GM13977 (cell line): ENCODE measurements around the gene ILF3.
"Not testable (repeated sequence)": the region's sequence is repeated elsewhere in the genome, so short reads cannot be mapped to it uniquely, and the experiment has no call there.

Experiments used
- DNase-seq: peaks from one replicate; pipeline ENCODE4 v3.0.0; 2012; ENCODE audit warnings: low spot score
- in situ Hi-C: fragments of 300-500 bp; cut with MboI; formaldehyde crosslinking; loops from one replicate; pipeline ENCODE4 v1.12.0; 2022; ENCODE audit warnings: low sequenced_read_pairs, low pct_unique_long_range_greater_than_20kb, mixed read lengths, inconsistent platforms; ENCODE audit not compliant: unreplicated experiment
- TF ChIP-seq, protein P1 (sequence below): IDR thresholded peaks from 2 replicates; pipeline ENCODE4 v1.5.1; 2012; ENCODE audit warnings: mild to moderate bottlenecking, control low read depth; ENCODE audit not compliant: insufficient read depth; ENCODE audit errors: extremely low read depth, missing control alignments

Gene ILF3

GRCh38 chr19:10670182-10670581 lies 16.0 kb downstream of the ILF3 start:
- in situ Hi-C loops: no loop called here
- DNase-seq: no peak
- TF ChIP-seq, protein P1, sequence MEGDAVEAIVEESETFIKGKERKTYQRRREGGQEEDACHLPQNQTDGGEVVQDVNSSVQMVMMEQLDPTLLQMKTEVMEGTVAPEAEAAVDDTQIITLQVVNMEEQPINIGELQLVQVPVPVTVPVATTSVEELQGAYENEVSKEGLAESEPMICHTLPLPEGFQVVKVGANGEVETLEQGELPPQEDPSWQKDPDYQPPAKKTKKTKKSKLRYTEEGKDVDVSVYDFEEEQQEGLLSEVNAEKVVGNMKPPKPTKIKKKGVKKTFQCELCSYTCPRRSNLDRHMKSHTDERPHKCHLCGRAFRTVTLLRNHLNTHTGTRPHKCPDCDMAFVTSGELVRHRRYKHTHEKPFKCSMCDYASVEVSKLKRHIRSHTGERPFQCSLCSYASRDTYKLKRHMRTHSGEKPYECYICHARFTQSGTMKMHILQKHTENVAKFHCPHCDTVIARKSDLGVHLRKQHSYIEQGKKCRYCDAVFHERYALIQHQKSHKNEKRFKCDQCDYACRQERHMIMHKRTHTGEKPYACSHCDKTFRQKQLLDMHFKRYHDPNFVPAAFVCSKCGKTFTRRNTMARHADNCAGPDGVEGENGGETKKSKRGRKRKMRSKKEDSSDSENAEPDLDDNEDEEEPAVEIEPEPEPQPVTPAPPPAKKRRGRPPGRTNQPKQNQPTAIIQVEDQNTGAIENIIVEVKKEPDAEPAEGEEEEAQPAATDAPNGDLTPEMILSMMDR: no peak

DNA sequence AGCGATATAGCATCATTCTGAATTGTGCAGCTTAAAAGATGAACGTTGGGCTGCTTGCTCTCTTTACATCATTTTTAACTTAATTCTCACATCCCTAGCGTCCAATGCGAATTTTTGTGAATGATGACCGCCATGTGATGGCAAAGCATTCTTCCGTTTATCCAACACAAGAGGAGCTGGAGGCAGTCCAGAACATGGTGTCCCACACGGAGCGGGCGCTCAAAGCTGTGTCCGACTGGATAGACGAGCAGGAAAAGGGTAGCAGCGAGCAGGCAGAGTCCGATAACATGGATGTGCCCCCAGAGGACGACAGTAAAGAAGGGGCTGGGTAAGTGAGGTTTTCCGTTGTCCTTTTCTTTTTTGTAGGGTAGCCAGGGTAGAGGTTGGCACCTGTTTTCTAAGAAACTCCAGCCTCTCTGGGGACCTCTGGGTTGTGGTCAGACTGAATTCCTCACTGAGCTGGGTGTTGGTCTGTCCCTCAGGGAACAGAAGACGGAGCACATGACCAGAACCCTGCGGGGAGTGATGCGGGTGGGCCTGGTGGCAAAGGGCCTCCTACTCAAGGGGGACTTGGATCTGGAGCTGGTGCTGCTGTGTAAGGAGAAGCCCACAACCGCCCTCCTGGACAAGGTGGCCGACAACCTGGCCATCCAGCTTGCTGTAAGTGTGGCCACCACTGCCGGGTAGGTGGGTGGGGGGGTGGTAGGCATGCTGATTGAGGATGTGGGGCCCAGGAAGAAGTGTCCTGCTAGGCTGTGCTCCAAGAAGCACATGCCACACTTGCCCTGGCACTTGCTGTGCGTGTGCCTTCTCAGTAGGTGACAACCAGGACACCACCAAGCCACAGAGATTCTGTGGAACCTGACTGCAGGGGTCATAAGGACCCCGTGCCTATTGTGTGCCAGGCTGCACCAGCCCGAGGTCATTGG lies 17.0 kb downstream of the ILF3 start:
- in situ Hi-C loops: no loop called here
- TF ChIP-seq, protein P1: no peak
- DNase-seq: no peak

DNA sequence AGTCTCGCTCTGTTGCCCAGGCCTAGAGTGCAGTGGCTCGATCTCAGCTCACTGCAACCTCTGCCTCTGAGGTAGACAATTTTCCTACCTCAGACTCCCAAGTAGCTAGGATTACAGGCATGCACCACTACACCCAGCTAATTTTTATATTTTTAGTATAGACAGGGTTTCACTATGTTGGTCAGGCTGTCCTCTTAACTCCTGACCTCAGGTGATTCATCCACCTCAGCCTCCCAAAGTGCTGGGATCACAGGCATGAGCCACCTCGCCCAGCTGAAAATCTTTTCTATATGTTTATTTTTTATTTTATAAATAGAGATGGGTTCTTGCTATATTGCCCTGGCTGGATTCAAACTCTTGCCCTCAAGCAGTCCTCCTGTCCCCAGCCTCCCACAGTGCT lies 17.8 kb downstream of the ILF3 start:
- DNase-seq, in situ Hi-C loops: not testable (repeated sequence)

DNA sequence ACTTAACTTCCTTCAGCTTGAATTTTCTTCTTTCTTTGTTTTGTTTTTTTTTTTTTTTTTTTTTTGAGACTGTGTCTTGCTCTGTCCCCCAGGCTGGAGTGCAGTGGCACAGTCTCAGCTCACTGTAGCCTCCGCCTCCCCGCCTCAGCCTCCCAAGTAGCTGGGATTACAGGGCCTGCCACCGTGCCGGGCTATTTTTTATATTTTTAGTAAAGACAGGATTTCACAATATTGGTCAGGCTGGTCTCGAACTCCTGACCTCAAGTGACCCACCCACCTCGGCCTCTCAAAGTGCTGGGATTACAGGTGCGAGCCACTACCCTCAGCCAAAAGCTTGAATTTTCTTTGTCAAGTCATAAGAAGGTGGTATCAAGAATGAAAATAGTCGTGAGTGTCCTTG lies 21.1 kb downstream of the ILF3 start:
- in situ Hi-C loops, DNase-seq: not testable (repeated sequence)

DNA sequence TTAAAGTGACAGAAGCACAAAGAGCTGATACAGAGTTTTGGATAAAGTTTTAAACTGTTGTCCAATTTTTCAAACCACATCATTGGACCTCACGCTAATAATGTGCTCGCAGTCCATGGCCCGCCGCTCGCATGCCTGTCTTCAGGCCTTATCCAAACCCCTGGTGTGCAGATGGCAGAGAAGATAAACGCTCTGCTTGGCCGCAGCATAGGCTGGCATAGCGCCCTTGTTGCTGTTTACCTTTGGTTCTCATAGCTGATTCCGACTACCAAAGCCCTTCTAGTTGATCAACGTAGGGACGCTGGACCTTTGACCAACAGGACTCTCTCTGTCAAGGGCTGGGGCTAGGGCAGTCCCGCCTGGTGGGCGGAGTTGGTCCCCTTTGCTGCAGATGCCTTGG lies 23.6 kb downstream of the ILF3 start:
- DNase-seq: no peak
- TF ChIP-seq, protein P1: no peak
- in situ Hi-C loops: no loop called here

GRCh38 chr19:10678813-10679212 lies 24.7 kb downstream of the ILF3 start:
- in situ Hi-C loops: no loop called here
- TF ChIP-seq, protein P1: no peak
- DNase-seq: no peak

DNA sequence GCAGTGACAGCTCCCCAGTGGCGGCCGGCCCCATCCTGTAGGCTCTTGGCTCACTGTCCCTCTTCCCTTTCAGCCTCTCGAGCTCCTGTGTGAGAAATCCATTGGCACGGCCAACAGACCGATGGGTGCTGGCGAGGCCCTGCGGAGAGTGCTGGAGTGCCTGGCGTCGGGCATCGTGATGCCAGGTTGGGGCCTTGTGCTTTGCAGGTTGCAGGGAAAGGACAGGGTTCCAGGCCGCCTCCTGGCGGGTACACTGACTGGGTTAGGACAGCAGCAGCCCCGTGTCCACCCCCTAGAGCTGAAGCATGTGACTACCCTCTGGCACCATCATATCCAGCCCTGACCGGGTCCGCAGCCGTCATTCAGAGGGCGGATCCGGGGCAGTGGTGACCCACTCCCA lies 25.6 kb downstream of the ILF3 start:
- in situ Hi-C loops: no loop called here
- TF ChIP-seq, protein P1: no peak
- DNase-seq: no peak

DNA sequence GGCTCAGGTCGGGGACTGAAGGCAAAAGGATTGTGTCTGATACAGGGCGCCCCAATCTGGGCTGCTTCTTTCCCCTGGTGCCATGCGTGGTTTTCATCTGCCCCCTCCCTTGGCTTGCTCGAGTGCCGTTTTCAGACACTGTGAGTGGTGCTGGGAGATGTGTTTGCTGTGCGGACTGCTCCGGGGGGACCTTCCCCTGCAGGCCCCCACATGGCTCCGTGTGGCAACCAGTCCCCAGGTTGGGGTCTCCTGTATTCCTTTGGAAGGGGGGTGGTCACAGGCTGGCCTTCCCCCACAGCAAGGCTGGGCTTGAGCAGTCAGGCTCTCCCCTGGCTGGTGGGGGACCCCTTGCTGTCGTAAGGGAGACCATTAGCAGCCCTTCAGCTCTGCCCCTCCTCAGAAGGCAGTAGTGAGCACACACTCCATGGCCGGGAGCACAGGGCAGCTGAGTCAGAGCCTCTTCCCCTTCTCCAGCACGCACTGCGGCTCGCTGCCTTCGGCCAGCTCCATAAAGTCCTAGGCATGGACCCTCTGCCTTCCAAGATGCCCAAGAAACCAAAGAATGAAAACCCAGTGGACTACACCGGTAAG lies 26.5 kb downstream of the ILF3 start:
- TF ChIP-seq, protein P1: no peak
- in situ Hi-C loops: no loop called here
- DNase-seq: no peak
